IMR-90 (cell line): ENCODE data around the gene ZFPM1.
"Not testable (repeated sequence)": the region's sequence is repeated elsewhere in the genome, so short reads cannot be mapped to it uniquely, and the experiment has no call there.

Experiments used
- CTCF ChIP-seq: conservative IDR thresholded peaks from 2 replicates; pipeline ENCODE4 v1.5.1; 2012; ENCODE audit warnings: mild to moderate bottlenecking, low read depth, low read length, improper control_type of control experiment
- TF ChIP-seq, protein P1 (sequence below): fragments of 150-350 bp; IDR thresholded peaks from 2 replicates; pipeline ENCODE4 v1.6.1; 2017; ENCODE audit warnings: mild to moderate bottlenecking, antibody characterized with exemption, low read length, low read depth

DNA sequence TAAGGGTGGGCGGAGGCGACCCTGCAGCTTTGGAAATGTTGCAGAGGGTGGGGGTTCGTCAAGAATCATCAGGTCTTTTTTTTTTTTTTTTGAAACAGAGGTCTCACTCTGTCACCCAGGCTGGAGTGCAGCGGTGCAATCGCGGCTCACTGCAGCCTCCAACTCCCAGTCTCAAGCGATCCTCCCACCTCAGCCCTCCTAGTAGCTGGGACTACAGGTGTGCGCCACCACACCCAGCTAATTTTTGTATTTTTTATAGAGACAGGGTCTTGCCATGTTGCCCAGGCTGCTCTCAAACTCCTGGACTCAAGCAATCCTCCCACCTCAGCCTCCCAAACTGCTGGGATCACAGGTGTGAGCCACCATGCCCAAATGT is 32.3 kb downstream of the ZFPM1 start:
- not testable (repeated sequence) for TF ChIP-seq CTCF
- TF ChIP-seq, protein P1, sequence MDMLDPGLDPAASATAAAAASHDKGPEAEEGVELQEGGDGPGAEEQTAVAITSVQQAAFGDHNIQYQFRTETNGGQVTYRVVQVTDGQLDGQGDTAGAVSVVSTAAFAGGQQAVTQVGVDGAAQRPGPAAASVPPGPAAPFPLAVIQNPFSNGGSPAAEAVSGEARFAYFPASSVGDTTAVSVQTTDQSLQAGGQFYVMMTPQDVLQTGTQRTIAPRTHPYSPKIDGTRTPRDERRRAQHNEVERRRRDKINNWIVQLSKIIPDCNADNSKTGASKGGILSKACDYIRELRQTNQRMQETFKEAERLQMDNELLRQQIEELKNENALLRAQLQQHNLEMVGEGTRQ, result not testable (repeated sequence)
